Heart left ventricle (tissue), 16 donors: Measurements from ENCODE around the gene EMID1. TPM values are rescaled to one million over a fixed set of nuclear protein-coding genes. Genes with fewer than 3 reads are reported as not detected.

ENCODE experiments used
- ATAC-seq, 4 donors: fragments of 200-7000 bp; cut with Tn5 transposase; one replicate each; pipeline ENCODE4 v1.9.1; 2020 to 2022; ENCODE audit warnings: moderate library complexity in 4 of 4, mild to moderate bottlenecking in 3 of 4, moderate number of reproducible peaks in 1 of 4
- DNase-seq, 5 donors: peaks; one replicate each; pipeline ENCODE4 v3.0.0-alpha.2; 2020
- H3K27ac ChIP-seq, 12 donors: fragments of 200-600 bp; sonication (generic) in 4 of 12; one replicate each; pipeline versions ENCODE4 v1.5.0 to v1.8.0; 2016 to 2022; ENCODE audit warnings: mild to moderate bottlenecking in 2 of 12
- H3K27me3 ChIP-seq, 9 donors: fragments of 200-600 bp; sonication (generic) in 2 of 9; one replicate each; pipeline versions ENCODE4 v1.5.1 to v1.8.0; 2016 to 2022; ENCODE audit warnings: mild to moderate bottlenecking in 3 of 9
- H3K36me3 ChIP-seq, 9 donors: fragments of 200-600 bp; sonication (generic) in 2 of 9; one replicate each; pipeline versions ENCODE4 v1.5.0 to v1.8.0; 2018 to 2022; ENCODE audit warnings: mild to moderate bottlenecking in 2 of 9
- H3K4me1 ChIP-seq, 12 donors: fragments of 200-600 bp; sonication (generic) in 4 of 12; one replicate each; pipeline versions ENCODE4 v1.5.0 to v1.8.0; 2016 to 2022; ENCODE audit warnings: mild to moderate bottlenecking in 3 of 12
- H3K4me3 ChIP-seq, 12 donors: fragments of 200-600 bp; sonication (generic) in 4 of 12; one replicate each; pipeline versions ENCODE4 v1.5.0 to v1.8.0; 2017 to 2022; ENCODE audit warnings: mild to moderate bottlenecking in 9 of 12, moderate library complexity in 4 of 12
- H3K9me3 ChIP-seq, 12 donors: fragments of 200-600 bp; sonication (generic) in 4 of 12; one replicate each; pipeline versions ENCODE4 v1.5.0 to v1.8.0; 2016 to 2022; ENCODE audit warnings: mild to moderate bottlenecking in 1 of 12
- POLR2A ChIP-seq, 2 donors: fragments of 450-650 bp; IDR thresholded peaks; one replicate each; pipeline ENCODE4 v1.6.1; 2017; ENCODE audit warnings: antibody characterized with exemption in 2 of 2, mild to moderate bottlenecking in 2 of 2, moderate library complexity in 2 of 2
- WGBS, 4 donors: extraction: QIAGEN DNeasy Blood & Tissue Kit in 2 of 4; methylation state at CpG; one replicate each; pipeline versions ENCODE4 v1.1.5 to v1.1.7; 2013 to 2018; 5-methylcytosine and 5-hydroxymethylcytosine counted together
- intact Hi-C, 10 donors: fragments of 100-400 bp; cut with DNase I; formaldehyde crosslinking; loops; one replicate each; pipeline versions ENCODE4 v1.11.1 to v1.14.2; 2022
- polyA plus RNA-seq, 2 donors: library from polyadenylated mRNA; stranded (reverse); fragments of 200-250 nt; gene quantifications; one replicate each; pipeline ENCODE4 v1.2.3, GENCODE V29; 2013
- total RNA-seq, 9 donors: library from RNA; depleted of rRNA in 2 of 9; stranded (reverse); fragments of >200 nt in 2 of 9; fragmentation: NEBNext Ultra II Directional in 3 of 9; extraction: Animal tissue kit (Norgen Biotek cat#: 25700) in 3 of 9; gene quantifications; one replicate each; pipeline versions ENCODE4 v1.1.0 to v1.2.4, GENCODE V29; 2016 to 2023
- TF ChIP-seq, protein P1 (sequence below), 12 donors: fragments of 200-600 bp; sonication (generic) in 4 of 12; IDR thresholded peaks; one replicate each; pipeline versions ENCODE4 v1.5.0 to v1.8.0; 2018 to 2022; ENCODE audit warnings: antibody characterized with exemption in 12 of 12, mild to moderate bottlenecking in 5 of 12
- donor health status: ischemic (EF 13 %, LVEDD 7.1; RV severe dilation, severe dysfunction).
- donor health status: healthy with polysubstance abuse.
- donor health status: DM: no; HTN: yes; CAD: no.
- donor health status: DM: no; HTN: no; CAD: no.
- donor health status: ischemic (EF 25% LVEDD 6.9; RV normal size, moderate dysfunction).
- donor health status: ischemic (EF 25% LVEDD 5.7; RV mildly dilated, moderate dysfunction).
- donor health status: healthy.
- donor health status: DM: yes; HTN: yes; CAD: no.
- donor health status: ischemic (EF 35%, LVEDD 5.7; RV mildly dilated, moderate dysfunction).
- donor health status: nonischemic (EF 11% LVEDD 7.7; RV severe dilation, severe dysfunction).
- donor health status: DM: yes; HTN: yes; CAD: no.
- donor health status: PGD.
- donor health status: ischemic (EF 29% LVEDD 5.4; RV normal size, mild dysfunction).
- donor health status: nonischemic (EF 23%, LVEDD 6.1; RV moderate dilation, normal function).

The EMID1 gene
- total and polyA plus RNA-seq, 11 donors, result 0.16 to 1.5 (median 0.32) TPM; not detected in 2

DNA sequence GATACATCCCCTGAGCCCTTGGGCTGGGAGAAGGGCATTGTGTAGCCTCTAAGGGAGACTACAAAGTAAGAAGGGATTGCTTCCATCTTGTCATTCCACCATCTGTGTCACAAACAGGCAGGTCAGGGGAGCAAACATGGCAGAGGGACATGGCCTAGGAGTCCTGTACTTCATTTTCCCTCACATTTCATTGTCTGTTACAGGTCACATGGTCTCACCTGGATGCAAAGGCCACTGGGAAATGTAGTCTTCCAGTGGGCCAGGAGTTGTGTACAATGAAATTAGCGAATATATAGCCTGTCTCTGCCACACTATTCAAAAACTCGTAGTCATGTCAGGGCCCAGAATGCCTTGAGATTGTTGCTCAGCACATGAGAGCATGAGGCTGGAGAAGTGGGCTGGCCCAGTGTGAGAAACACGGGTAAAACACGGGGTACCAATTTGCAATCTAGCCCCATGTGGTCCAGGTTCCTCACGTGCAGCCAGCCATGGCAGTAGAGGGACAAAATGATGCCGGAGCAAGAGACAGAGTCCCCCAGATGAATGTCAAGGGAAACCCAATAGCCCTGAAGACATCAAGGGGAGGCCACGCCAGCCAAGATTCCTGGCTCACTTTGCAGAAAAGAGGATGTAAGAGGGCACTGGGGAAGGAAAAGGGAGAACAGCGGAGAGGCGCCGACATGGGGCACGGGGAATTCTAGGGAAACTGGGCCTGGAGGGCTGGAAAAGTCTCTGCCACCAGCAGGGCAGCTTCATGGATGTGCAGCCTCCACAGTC is 47.7 kb upstream of the EMID1 start:
- WGBS, 4 donors, result 94 to 96% (median 95%) methylated on average over 11 of the region's 11 CpGs
- H3K27me3 ChIP-seq, result no peaks in the 10 kb centered on the region
- ATAC-seq (no peak), DNase-seq (no peak)
- H3K27ac ChIP-seq, result no peak overlapping the region
- H3K36me3 ChIP-seq, result no peaks in the 10 kb centered on the region
- intact Hi-C loops, result loop anchor here in 7 of 10 donors (10.0 kb wide), 5 partner anchors 83 to 303 kb away; partner anchors contain the start of genes KREMEN1 (in 3 of the 7) and ZNRF3 (in 1 of the 7)
- TF ChIP-seq, protein P1, sequence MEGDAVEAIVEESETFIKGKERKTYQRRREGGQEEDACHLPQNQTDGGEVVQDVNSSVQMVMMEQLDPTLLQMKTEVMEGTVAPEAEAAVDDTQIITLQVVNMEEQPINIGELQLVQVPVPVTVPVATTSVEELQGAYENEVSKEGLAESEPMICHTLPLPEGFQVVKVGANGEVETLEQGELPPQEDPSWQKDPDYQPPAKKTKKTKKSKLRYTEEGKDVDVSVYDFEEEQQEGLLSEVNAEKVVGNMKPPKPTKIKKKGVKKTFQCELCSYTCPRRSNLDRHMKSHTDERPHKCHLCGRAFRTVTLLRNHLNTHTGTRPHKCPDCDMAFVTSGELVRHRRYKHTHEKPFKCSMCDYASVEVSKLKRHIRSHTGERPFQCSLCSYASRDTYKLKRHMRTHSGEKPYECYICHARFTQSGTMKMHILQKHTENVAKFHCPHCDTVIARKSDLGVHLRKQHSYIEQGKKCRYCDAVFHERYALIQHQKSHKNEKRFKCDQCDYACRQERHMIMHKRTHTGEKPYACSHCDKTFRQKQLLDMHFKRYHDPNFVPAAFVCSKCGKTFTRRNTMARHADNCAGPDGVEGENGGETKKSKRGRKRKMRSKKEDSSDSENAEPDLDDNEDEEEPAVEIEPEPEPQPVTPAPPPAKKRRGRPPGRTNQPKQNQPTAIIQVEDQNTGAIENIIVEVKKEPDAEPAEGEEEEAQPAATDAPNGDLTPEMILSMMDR (IDR thresholded peaks at IDR 0.05), result no peak
- TF ChIP-seq POLR2A (IDR thresholded peaks at IDR 0.05), result no peak
- H3K4me3 ChIP-seq, result no peak overlapping the region
- H3K4me1 ChIP-seq, result peaks cover 0 to 16% (median 7%) of the 10 kb centered on the region in 12 donors
- no peaks in the 10 kb centered on the region for H3K9me3 ChIP-seq

DNA sequence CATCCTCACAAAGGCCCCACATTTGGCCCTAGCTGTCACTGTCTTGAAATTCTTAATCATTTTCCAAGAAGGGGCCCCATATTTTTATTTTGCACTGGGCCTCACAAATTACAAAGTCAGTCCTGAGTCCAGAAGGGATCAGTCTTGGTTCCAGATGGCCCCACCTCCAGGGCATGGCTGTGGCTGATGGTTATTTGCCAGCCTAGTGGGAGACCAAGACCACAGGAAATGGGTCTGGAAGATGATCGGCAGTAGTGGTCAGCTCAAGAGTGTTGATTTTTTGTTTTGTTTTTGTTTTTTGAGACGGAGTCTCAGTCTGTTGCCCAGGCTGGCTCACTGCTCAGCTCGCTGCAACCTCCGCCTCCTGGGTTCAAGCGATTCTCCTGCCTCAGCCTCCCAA is 47.1 kb upstream of the EMID1 start:
- intact Hi-C loops, result loop anchor here in 7 of 10 donors (10.0 kb wide), 5 partner anchors 84 to 304 kb away; partner anchors contain the start of genes KREMEN1 (in 3 of the 7) and ZNRF3 (in 1 of the 7)
- no peak for DNase-seq

DNA sequence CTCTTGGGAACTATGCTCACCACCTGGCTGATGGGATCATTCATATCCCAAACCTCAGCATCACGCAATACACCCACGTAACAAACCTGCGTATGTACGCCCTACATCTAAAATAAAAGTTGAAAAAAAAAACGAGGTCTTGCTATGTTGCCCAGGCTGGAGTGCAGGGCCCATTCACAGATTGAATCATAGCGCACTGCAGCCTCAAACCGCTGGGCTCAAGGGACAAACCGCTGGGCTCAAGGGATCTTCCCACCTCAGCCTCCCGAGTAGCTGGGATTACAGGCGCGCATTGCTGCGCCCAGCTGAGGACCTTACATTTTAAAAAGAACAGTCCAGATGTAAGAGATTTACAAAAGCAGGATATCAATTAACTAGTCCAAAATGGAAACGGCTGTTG is 41.9 kb upstream of the EMID1 start:
- TF ChIP-seq, protein P1 (IDR thresholded peaks at IDR 0.05), result no peak
- no peak for TF ChIP-seq POLR2A (IDR thresholded peaks at IDR 0.05)
- 93 to 94% (median 94%) methylated on average over 13 of the region's 13 CpGs for WGBS, 4 donors

More for the DNA sequence above, 47.1 kb upstream of the EMID1 start:
- Histone ChIP-seq H3K4me3 (no peak overlapping the region), H3K4me1 (peaks cover 0 to 11% (median 7%) of the 10 kb centered on the region in 12 donors), H3K27me3 (no peaks in the 10 kb centered on the region), H3K9me3 (no peaks in the 10 kb centered on the region), H3K27ac (no peak overlapping the region), H3K36me3 (no peaks in the 10 kb centered on the region)
- TF ChIP-seq, protein P1 (IDR thresholded peaks at IDR 0.05), result no peak
- TF ChIP-seq POLR2A (IDR thresholded peaks at IDR 0.05), result no peak
- no peak for ATAC-seq
- 82 to 94% (median 91%) methylated on average over 5 of the region's 5 CpGs for WGBS, 4 donors

DNA sequence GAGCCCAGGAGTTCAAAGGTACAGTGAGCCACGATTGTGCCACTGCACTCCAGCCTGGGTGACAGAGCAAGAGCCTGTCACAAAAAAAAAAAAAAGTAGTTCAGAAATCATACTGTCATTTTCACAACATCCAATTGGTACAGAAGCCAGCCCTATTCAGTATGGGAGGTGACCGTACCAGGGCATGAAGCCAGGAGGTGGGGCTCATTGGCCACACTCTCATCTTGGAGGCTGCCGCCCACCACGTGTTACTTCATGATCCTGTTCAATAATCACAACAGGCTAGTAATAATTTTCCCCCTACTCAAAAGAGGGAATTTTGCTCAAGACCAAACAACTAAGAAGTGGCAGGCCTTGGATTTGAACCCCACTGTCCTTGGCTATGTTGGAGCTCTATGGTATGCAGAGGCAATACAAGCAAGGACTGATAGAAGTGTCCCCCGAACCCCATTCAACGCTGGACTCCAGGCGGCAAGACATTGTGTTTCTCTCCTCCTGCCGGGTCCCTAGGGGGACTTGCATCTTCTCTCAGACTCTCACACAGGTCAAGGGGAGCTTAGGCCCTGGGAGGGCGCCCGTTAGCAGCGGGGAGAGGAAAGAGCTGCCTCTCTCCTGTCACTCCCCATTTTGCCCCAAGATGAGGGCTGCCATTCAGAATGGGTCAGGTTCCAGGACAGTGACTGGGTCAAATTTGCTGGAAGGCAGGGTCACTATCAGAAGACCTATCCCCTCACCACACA is 40.2 kb upstream of the EMID1 start:
- H3K27me3 ChIP-seq, result no peaks in the 10 kb centered on the region
- DNase-seq, result peak in 1 of 5 donors; percentile 19
- TF ChIP-seq POLR2A (IDR thresholded peaks at IDR 0.05), result no peak
- TF ChIP-seq, protein P1 (IDR thresholded peaks at IDR 0.05), result no peak
- no peaks in the 10 kb centered on the region for H3K9me3 ChIP-seq
- no peak for ATAC-seq
- H3K4me1 ChIP-seq, result peaks cover 0 to 11% (median 0%) of the 10 kb centered on the region in 12 donors
- no peak overlapping the region for H3K4me3 ChIP-seq
- intact Hi-C loops, result no loop called here
- no peak overlapping the region for H3K27ac ChIP-seq
- H3K36me3 ChIP-seq, result no peaks in the 10 kb centered on the region
- 78 to 85% (median 80%) methylated on average over 7 to 11 of the region's 11 CpGs for WGBS, 4 donors

More for the DNA sequence above, 41.9 kb upstream of the EMID1 start:
- H3K4me3 ChIP-seq, result no peak overlapping the region
- no peaks in the 10 kb centered on the region for H3K36me3 ChIP-seq
- DNase-seq, result no peak
- no peaks in the 10 kb centered on the region for H3K9me3 ChIP-seq
- no peak overlapping the region for H3K27ac ChIP-seq
- peaks cover 0 to 11% (median 0%) of the 10 kb centered on the region in 12 donors for H3K4me1 ChIP-seq
- no peaks in the 10 kb centered on the region for H3K27me3 ChIP-seq
- intact Hi-C loops, result no loop called here
- no peak for ATAC-seq
